PC-9 (cell line): ENCODE results near the gene NAA40.

Experiments
- EZH2 ChIP-seq: fragments of 200-600 bp; sonication (generic); IDR thresholded peaks from 2 replicates; pipeline ENCODE4 v1.8.0; 2017; ENCODE audit warnings: antibody characterized with exemption, low read depth
- TF ChIP-seq, protein P1 (sequence below): fragments of 200-600 bp; sonication (generic); conservative IDR thresholded peaks from 2 replicates; pipeline ENCODE4 v1.6.1; 2017; ENCODE audit warnings: mixed run types, antibody characterized with exemption, mild to moderate bottlenecking, moderate library complexity

- TF ChIP-seq EZH2, result no peak
- TF ChIP-seq, protein P1, sequence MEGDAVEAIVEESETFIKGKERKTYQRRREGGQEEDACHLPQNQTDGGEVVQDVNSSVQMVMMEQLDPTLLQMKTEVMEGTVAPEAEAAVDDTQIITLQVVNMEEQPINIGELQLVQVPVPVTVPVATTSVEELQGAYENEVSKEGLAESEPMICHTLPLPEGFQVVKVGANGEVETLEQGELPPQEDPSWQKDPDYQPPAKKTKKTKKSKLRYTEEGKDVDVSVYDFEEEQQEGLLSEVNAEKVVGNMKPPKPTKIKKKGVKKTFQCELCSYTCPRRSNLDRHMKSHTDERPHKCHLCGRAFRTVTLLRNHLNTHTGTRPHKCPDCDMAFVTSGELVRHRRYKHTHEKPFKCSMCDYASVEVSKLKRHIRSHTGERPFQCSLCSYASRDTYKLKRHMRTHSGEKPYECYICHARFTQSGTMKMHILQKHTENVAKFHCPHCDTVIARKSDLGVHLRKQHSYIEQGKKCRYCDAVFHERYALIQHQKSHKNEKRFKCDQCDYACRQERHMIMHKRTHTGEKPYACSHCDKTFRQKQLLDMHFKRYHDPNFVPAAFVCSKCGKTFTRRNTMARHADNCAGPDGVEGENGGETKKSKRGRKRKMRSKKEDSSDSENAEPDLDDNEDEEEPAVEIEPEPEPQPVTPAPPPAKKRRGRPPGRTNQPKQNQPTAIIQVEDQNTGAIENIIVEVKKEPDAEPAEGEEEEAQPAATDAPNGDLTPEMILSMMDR, result no peak
Measured at GRCh38 chr11:63998558-63999348, 60.0 kb downstream of the NAA40 start.
